MM.1S (cell line): ENCODE data around the gene CYP2A7.
"Not testable (repeated sequence)": the region's sequence is repeated elsewhere in the genome, so short reads cannot be mapped to it uniquely, and the experiment has no call there.

Experiments used
- DNase-seq: peaks from one replicate; pipeline ENCODE4 v3.0.0-alpha.2; 2015
- H2AFZ ChIP-seq: fragments of 300-600 bp; sonication (generic); 2 replicates; pipeline ENCODE4 v1.6.0; 2016; ENCODE audit warnings: antibody characterized with exemption, low read length
- H3F3A ChIP-seq: fragments of 300-600 bp; sonication (generic); 2 replicates; pipeline ENCODE4 v1.6.1; 2016; ENCODE audit warnings: mild to moderate bottlenecking, antibody characterized with exemption, low read length, moderate library complexity, mixed read lengths; ENCODE audit not compliant: insufficient read depth
- H3K27ac ChIP-seq: fragments of 300-600 bp; sonication (generic); 2 replicates; pipeline ENCODE4 v1.5.1; 2016; ENCODE audit warnings: mild to moderate bottlenecking, low read length
- H3K27me3 ChIP-seq: fragments of 300-600 bp; sonication (generic); replicated peaks from 2 replicates; pipeline ENCODE4 v1.6.0; 2016; ENCODE audit warnings: low read length; ENCODE audit not compliant: insufficient read depth
- H3K36me3 ChIP-seq: fragments of 300-600 bp; sonication (generic); replicated peaks from 2 replicates; pipeline ENCODE4 v1.6.1; 2016; ENCODE audit warnings: mild to moderate bottlenecking, low read length, mixed read lengths; ENCODE audit not compliant: insufficient read depth
- H3K4me1 ChIP-seq: fragments of 300-600 bp; sonication (generic); 2 replicates; pipeline ENCODE4 v1.6.1; 2016; ENCODE audit warnings: low read length, mixed read lengths
- H3K4me2 ChIP-seq: fragments of 300-600 bp; sonication (generic); 2 replicates; pipeline ENCODE4 v1.6.0; 2016; ENCODE audit warnings: low read depth, low read length
- H3K4me3 ChIP-seq: fragments of 300-600 bp; sonication (generic); 2 replicates; pipeline ENCODE4 v1.5.1; 2016; ENCODE audit warnings: low read length, mixed read lengths
- H3K79me2 ChIP-seq: fragments of 300-600 bp; sonication (generic); 2 replicates; pipeline ENCODE4 v1.6.1; 2016; ENCODE audit warnings: mixed run types, low read length, mixed read lengths
- H3K9ac ChIP-seq: fragments of 300-600 bp; sonication (generic); 2 replicates; pipeline ENCODE4 v1.6.1; 2016; ENCODE audit warnings: low read length, mixed read lengths
- H3K9me2 ChIP-seq: fragments of 300-600 bp; sonication (generic); replicated peaks from 2 replicates; pipeline ENCODE4 v1.6.1; 2016; ENCODE audit warnings: mild to moderate bottlenecking, low read length, mixed read lengths; ENCODE audit not compliant: insufficient read depth
- H3K9me3 ChIP-seq: fragments of 300-600 bp; sonication (generic); replicated peaks from 2 replicates; pipeline ENCODE4 v1.6.1; 2016; ENCODE audit warnings: mild to moderate bottlenecking, low read length, mixed read lengths; ENCODE audit not compliant: insufficient read depth
- H4K20me1 ChIP-seq: fragments of 300-600 bp; sonication (generic); 2 replicates; pipeline ENCODE4 v1.6.1; 2016; ENCODE audit warnings: mild to moderate bottlenecking, low read length, moderate library complexity, mixed read lengths; ENCODE audit not compliant: insufficient read depth
- CTCF ChIP-seq: fragments of 300-600 bp; sonication (generic); IDR thresholded peaks from 2 replicates; pipeline ENCODE4 v1.5.1; 2016; ENCODE audit warnings: antibody characterized with exemption, low read length, mixed read lengths
- EZH2 ChIP-seq: fragments of 300-600 bp; sonication (generic); optimal IDR thresholded peaks from 2 replicates; pipeline ENCODE3; 2017; ENCODE audit warnings: low read depth, mild to moderate bottlenecking, antibody characterized with exemption, low read length, mixed read lengths
- EZH2phosphoT487 ChIP-seq: fragments of 300-600 bp; sonication (generic); IDR thresholded peaks from 2 replicates; pipeline ENCODE4 v1.6.1; 2018; ENCODE audit warnings: antibody characterized with exemption, low read length

The CYP2A7 gene

GRCh38 chr19:40921005-40921897 is 39.2 kb upstream of the CYP2A7 start:
- Histone ChIP-seq H2AFZ (no peak overlapping the region), H3K9me2 (no peaks in the 10 kb centered on the region), H3F3A (no peaks in the 10 kb centered on the region), H3K27me3 (peaks cover 23% of the 10 kb centered on the region), H3K9me3 (no peaks in the 10 kb centered on the region), H4K20me1 (no peaks in the 10 kb centered on the region), H3K27ac (no peak overlapping the region), H3K4me1 (no peaks in the 10 kb centered on the region), H3K4me2 (no peak overlapping the region), H3K9ac (no peak overlapping the region), H3K4me3 (no peak overlapping the region), H3K36me3 (no peaks in the 10 kb centered on the region), H3K79me2 (no peaks in the 10 kb centered on the region)
- TF ChIP-seq CTCF = no peak
- TF ChIP-seq EZH2 = no peak
- no peak for TF ChIP-seq EZH2phosphoT487
- DNase-seq = no peak

GRCh38 chr19:40920300-40921004 is 38.4 kb upstream of the CYP2A7 start:
- H3K79me2 ChIP-seq = no peaks in the 10 kb centered on the region
- H3K9me2 ChIP-seq = no peaks in the 10 kb centered on the region
- no peak overlapping the region for H2AFZ ChIP-seq
- H3K4me3 ChIP-seq = no peak overlapping the region
- peaks cover 16% of the 10 kb centered on the region for H3K27me3 ChIP-seq
- no peak overlapping the region for H3K27ac ChIP-seq
- no peak overlapping the region for H3K9ac ChIP-seq
- no peaks in the 10 kb centered on the region for H3K9me3 ChIP-seq
- H3K4me1 ChIP-seq = no peaks in the 10 kb centered on the region
- no peak for TF ChIP-seq CTCF
- H3K36me3 ChIP-seq = no peaks in the 10 kb centered on the region
- H3K4me2 ChIP-seq = no peak overlapping the region
- no peak for DNase-seq
- no peaks in the 10 kb centered on the region for H4K20me1 ChIP-seq
- H3F3A ChIP-seq = no peaks in the 10 kb centered on the region

GRCh38 chr19:40919530-40920299 is 37.7 kb upstream of the CYP2A7 start:
- H3K4me1 ChIP-seq, H3K9ac ChIP-seq, H3F3A ChIP-seq, H3K4me2 ChIP-seq, H3K79me2 ChIP-seq, H3K9me3 ChIP-seq, H2AFZ ChIP-seq, H3K27ac ChIP-seq, H4K20me1 ChIP-seq, H3K36me3 ChIP-seq, H3K4me3 ChIP-seq, DNase-seq, H3K9me2 ChIP-seq: not testable (repeated sequence)
- peaks cover 16% of the 10 kb centered on the region for H3K27me3 ChIP-seq

- not testable (repeated sequence) for H3K9me2 ChIP-seq, DNase-seq, H4K20me1 ChIP-seq
Measured at GRCh38 chr19:40918303-40918702, 36.3 kb upstream of the CYP2A7 start.

More at GRCh38 chr19:40918303-40918702, 36.3 kb upstream of the CYP2A7 start:
- H2AFZ ChIP-seq, H3K36me3 ChIP-seq, H3K4me3 ChIP-seq, H3K9me3 ChIP-seq, H3K9ac ChIP-seq, H3K27me3 ChIP-seq, H3F3A ChIP-seq, H3K79me2 ChIP-seq, H3K27ac ChIP-seq, H3K4me1 ChIP-seq, H3K4me2 ChIP-seq: not testable (repeated sequence)
